ENCODE results near the gene TBL3. TPM values are rescaled to one million over a fixed set of nuclear protein-coding genes. Genes with fewer than 3 reads are reported as not detected.

TBL3 gene
- total and polyA plus RNA-seq, 4 donors, result 12.5 to 24.3 (median 14.2) TPM

- Histone ChIP-seq H3K9ac (ENCODE audit: low read depth in 1 of 2, low read length in 2 of 2) (no peak overlapping the region), H3K9me3 (ENCODE audit: control insufficient read depth in 4 of 4, low read length in 3 of 4) (no peaks in the 10 kb centered on the region), H3K27me3 (ENCODE audit: control insufficient read depth in 4 of 4, insufficient read depth in 4 of 4, low read length in 3 of 4) (peaks cover 0 to 9% (median 4%) of the 10 kb centered on the region in 4 donors), H3K36me3 (ENCODE audit: control insufficient read depth in 4 of 4, insufficient read depth in 3 of 4, low read depth in 1 of 4, low read length in 3 of 4) (peaks cover 0 to 12% (median 7%) of the 10 kb centered on the region in 4 donors), H3K4me1 (ENCODE audit: control insufficient read depth in 4 of 4, insufficient read depth in 4 of 4, low read length in 3 of 4) (peaks cover 2 to 32% (median 17%) of the 10 kb centered on the region in 4 donors), H3K27ac (ENCODE audit: low read depth in 1 of 2, low read length in 2 of 2) (no peak overlapping the region), H3K4me3 (ENCODE audit: low read depth in 1 of 3, low read length in 3 of 3) (no peak overlapping the region)
- WGBS, result 63% methylated on average over 50 of the region's 50 CpGs
- TF ChIP-seq JUND (IDR thresholded peaks at IDR 0.05), result no peak
- TF ChIP-seq RAD21 (IDR thresholded peaks at IDR 0.05), result no peak
- no peak for TF ChIP-seq NR2F2 (IDR thresholded peaks at IDR 0.05)
- no peak for TF ChIP-seq RXRA (IDR thresholded peaks at IDR 0.05)
- no peak for TF ChIP-seq TAF1 (conservative IDR thresholded peaks at IDR 0.05)
- no peak for TF ChIP-seq CTCF (IDR thresholded peaks at IDR 0.05; ENCODE audit: low read depth, low read length, missing input control)
- no peak for TF ChIP-seq GABPA (IDR thresholded peaks at IDR 0.05 in 1 of 2, conservative IDR thresholded peaks at IDR 0.05 in 1 of 2)
- TF ChIP-seq SP1 (IDR thresholded peaks at IDR 0.05), result no peak
- TF ChIP-seq EGR1 (IDR thresholded peaks at IDR 0.05; ENCODE audit: low read depth in 2 of 2), result no peak
- TF ChIP-seq FOXA1 (IDR thresholded peaks at IDR 0.05), result no peak
- TF ChIP-seq ATF3 (IDR thresholded peaks at IDR 0.05), result no peak
- TF ChIP-seq MAX (IDR thresholded peaks at IDR 0.05), result no peak
- TF ChIP-seq FOXA2 (IDR thresholded peaks at IDR 0.05), result no peak
- DNase-seq (ENCODE audit: low spot score), result no peak
Measured at GRCh38 chr16:1992704-1993317, 21.0 kb downstream of the TBL3 start.

- peaks cover 0 to 9% (median 4%) of the 10 kb centered on the region in 4 donors for H3K27me3 ChIP-seq (ENCODE audit: control insufficient read depth in 4 of 4, insufficient read depth in 4 of 4, low read length in 3 of 4)
- H3K4me3 ChIP-seq (ENCODE audit: low read depth in 1 of 3, low read length in 3 of 3), result no peak overlapping the region
- peaks cover 2 to 29% (median 17%) of the 10 kb centered on the region in 4 donors for H3K4me1 ChIP-seq (ENCODE audit: control insufficient read depth in 4 of 4, insufficient read depth in 4 of 4, low read length in 3 of 4)
- H3K9ac ChIP-seq (ENCODE audit: low read depth in 1 of 2, low read length in 2 of 2), result no peak overlapping the region
- no peaks in the 10 kb centered on the region for H3K9me3 ChIP-seq (ENCODE audit: control insufficient read depth in 4 of 4, low read length in 3 of 4)
- H3K27ac ChIP-seq (ENCODE audit: low read depth in 1 of 2, low read length in 2 of 2), result no peak overlapping the region
- TF ChIP-seq HNF4A (conservative IDR thresholded peaks at IDR 0.05), result peak in 1 of 2 donors; percentile 45
- peak; percentile 95 for TF ChIP-seq FOXA2 (IDR thresholded peaks at IDR 0.05)
- TF ChIP-seq TAF1 (conservative IDR thresholded peaks at IDR 0.05), result no peak
- TF ChIP-seq FOXA1 (IDR thresholded peaks at IDR 0.05), result peak; percentile 96
- peak in 1 of 2 donors; percentile 38 for TF ChIP-seq RXRA (IDR thresholded peaks at IDR 0.05)
- TF ChIP-seq SP1 (IDR thresholded peaks at IDR 0.05), result peak; percentile 38
- 54% methylated on average over 2 of the region's 2 CpGs for WGBS
- H3K36me3 ChIP-seq (ENCODE audit: control insufficient read depth in 4 of 4, insufficient read depth in 3 of 4, low read depth in 1 of 4, low read length in 3 of 4), result peaks cover under 1 to 22% (median 9%) of the 10 kb centered on the region in 4 donors
- DNase-seq (ENCODE audit: low spot score), result no peak
Measured at GRCh38 chr16:1993731-1994131, 21.9 kb downstream of the TBL3 start.

GRCh38 chr16:1997494-1998359 is 25.9 kb downstream of the TBL3 start:
- Histone ChIP-seq H3K4me1 (ENCODE audit: control insufficient read depth in 4 of 4, insufficient read depth in 4 of 4, low read length in 3 of 4) (peaks cover 0 to 6% (median 1%) of the 10 kb centered on the region in 4 donors), H3K27ac (ENCODE audit: low read depth in 1 of 2, low read length in 2 of 2) (no peak overlapping the region), H3K9me3 (ENCODE audit: control insufficient read depth in 4 of 4, low read length in 3 of 4) (no peaks in the 10 kb centered on the region), H3K4me3 (ENCODE audit: low read depth in 1 of 3, low read length in 3 of 3) (no peak overlapping the region), H3K36me3 (ENCODE audit: control insufficient read depth in 4 of 4, insufficient read depth in 3 of 4, low read depth in 1 of 4, low read length in 3 of 4) (peaks cover 24 to 60% (median 28%) of the 10 kb centered on the region in 4 donors), H3K27me3 (ENCODE audit: control insufficient read depth in 4 of 4, insufficient read depth in 4 of 4, low read length in 3 of 4) (no peaks in the 10 kb centered on the region), H3K9ac (ENCODE audit: low read depth in 1 of 2, low read length in 2 of 2) (no peak overlapping the region)
- no peak for DNase-seq (ENCODE audit: low spot score)
- 89% methylated on average over 26 of the region's 26 CpGs for WGBS
- no peak for TF ChIP-seq ATF3 (IDR thresholded peaks at IDR 0.05)
- no peak for TF ChIP-seq FOXA1 (IDR thresholded peaks at IDR 0.05)
- TF ChIP-seq HNF4G (IDR thresholded peaks at IDR 0.05), result no peak
- no peak for TF ChIP-seq NR2F2 (IDR thresholded peaks at IDR 0.05)
- no peak for TF ChIP-seq GABPA (IDR thresholded peaks at IDR 0.05 in 1 of 2, conservative IDR thresholded peaks at IDR 0.05 in 1 of 2)
- TF ChIP-seq YY1 (IDR thresholded peaks at IDR 0.05), result no peak
- no peak for TF ChIP-seq EGR1 (IDR thresholded peaks at IDR 0.05; ENCODE audit: low read depth in 2 of 2)
- no peak for TF ChIP-seq SP1 (IDR thresholded peaks at IDR 0.05)
- TF ChIP-seq TAF1 (conservative IDR thresholded peaks at IDR 0.05), result no peak
- TF ChIP-seq JUND (IDR thresholded peaks at IDR 0.05), result no peak
- TF ChIP-seq RAD21 (IDR thresholded peaks at IDR 0.05), result no peak
- no peak for TF ChIP-seq REST (IDR thresholded peaks at IDR 0.05)
- TF ChIP-seq RXRA (IDR thresholded peaks at IDR 0.05), result no peak
- no peak for TF ChIP-seq MAX (IDR thresholded peaks at IDR 0.05)
